Natural killer cell (primary cell): ENCODE measurements around the gene RAP1GAP. TPM values are rescaled to one million over a fixed set of nuclear protein-coding genes. Genes with fewer than 3 reads are reported as not detected.
A peak's percentile ranks its signal among the peaks of the same experiment; 100 is the strongest.

Source experiments
- ATAC-seq, 3 donors: fragments of 150-1000 bp in 2 of 3; fragments of 200-7000 bp in 1 of 3; cut with Tn5 transposase; 1 replicate in 1 of 3; 2 replicates in 2 of 3; pipeline ENCODE4 v1.10.0; 2021; ENCODE audit warnings: mild to moderate bottlenecking in 2 of 3, moderate library complexity in 2 of 3
- DNase-seq, 2 donors: peaks; one replicate each; pipeline versions ENCODE4 v3.0.0 to v3.0.0-alpha.2; 2013 to 2021; ENCODE audit warnings: mixed read lengths in 1 of 2
- H3K27ac ChIP-seq: one replicate; pipeline ENCODE4 v1.5.1; 2013; ENCODE audit warnings: mild to moderate bottlenecking, low read length
- H3K27me3 ChIP-seq: one replicate; pipeline ENCODE4 v1.6.1; 2013; ENCODE audit warnings: low read length; ENCODE audit not compliant: control insufficient read depth, insufficient read depth
- H3K36me3 ChIP-seq: one replicate; pipeline ENCODE4 v1.6.1; 2013; ENCODE audit warnings: low read length; ENCODE audit not compliant: control insufficient read depth, insufficient read depth
- H3K4me1 ChIP-seq: one replicate; pipeline ENCODE4 v1.6.1; 2013; ENCODE audit warnings: low read length; ENCODE audit not compliant: control insufficient read depth, insufficient read depth
- H3K4me3 ChIP-seq: one replicate; pipeline ENCODE4 v1.5.1; 2013; ENCODE audit warnings: low read length
- H3K9me3 ChIP-seq: one replicate; pipeline ENCODE4 v1.6.1; 2013; ENCODE audit warnings: low read length; ENCODE audit not compliant: control insufficient read depth, insufficient read depth
- H3K27ac Mint-ChIP-seq, 2 donors: one replicate each; pipeline ENCODE4 v1.8.0; 2022; ENCODE audit warnings: mild to moderate bottlenecking in 2 of 2, mixed read lengths in 2 of 2, moderate library complexity in 1 of 2
- H3K27me3 Mint-ChIP-seq, 2 donors: one replicate each; pipeline ENCODE4 v1.8.0; 2022; ENCODE audit warnings: low read depth in 2 of 2, mixed read lengths in 2 of 2
- H3K36me3 Mint-ChIP-seq: one replicate; pipeline ENCODE4 v1.8.0; 2022; ENCODE audit warnings: mixed read lengths
- H3K4me1 Mint-ChIP-seq, 2 donors: one replicate each; pipeline ENCODE4 v1.8.0; 2022; ENCODE audit warnings: mixed read lengths in 2 of 2
- H3K4me3 Mint-ChIP-seq: one replicate; pipeline ENCODE4 v1.8.0; 2022; ENCODE audit warnings: mild to moderate bottlenecking, moderate library complexity, mixed read lengths
- H3K9me3 Mint-ChIP-seq, 2 donors: one replicate each; pipeline ENCODE4 v1.8.0; 2022; ENCODE audit warnings: mixed read lengths in 2 of 2
- CTCF ChIP-seq: fragments of 200-600 bp; IDR thresholded peaks from one replicate; pipeline ENCODE4 v1.8.0; 2022; ENCODE audit warnings: antibody characterized with exemption
- WGBS: methylation state at CpG from one replicate; pipeline ENCODE4 v1.1.7; 2013; ENCODE audit warnings: missing lambda C conversion rate; ENCODE audit not compliant: insufficient coverage; 5-methylcytosine and 5-hydroxymethylcytosine counted together
- intact Hi-C: fragments of 100-400 bp; cut with micrococcal nuclease; formaldehyde crosslinking; loops from one replicate; pipeline ENCODE4 v1.14.2; 2022
- total RNA-seq, 4 donors: library from RNA; stranded (reverse); fragments of 120-200 nt in 1 of 4; gene quantifications; one replicate each; pipeline versions ENCODE4 v1.2.3 to v1.2.4, GENCODE V29; 2013 to 2022

Gene RAP1GAP
- total RNA-seq, 3 donors from 2014 or later (not counting 1 experiment from before 2014, with no cell fraction given) = 0.47 to 1.1 TPM; not detected in 1

- Histone ChIP-seq H3K27ac (no peak overlapping the region), H3K9me3 (no peaks in the 10 kb centered on the region), H3K36me3 (peaks cover 66% of the 10 kb centered on the region), H3K4me3 (no peak overlapping the region), H3K4me1 (no peaks in the 10 kb centered on the region), H3K27me3 (no peaks in the 10 kb centered on the region)
- H3K4me1 Mint-ChIP-seq = peaks cover 0 to 4% of the 10 kb centered on the region in 2 donors
- no peak for TF ChIP-seq CTCF
- H3K27ac Mint-ChIP-seq = no peak overlapping the region
- no peaks in the 10 kb centered on the region for H3K9me3 Mint-ChIP-seq
- H3K36me3 Mint-ChIP-seq = peaks cover 34% of the 10 kb centered on the region
- no peak overlapping the region for H3K4me3 Mint-ChIP-seq
- DNase-seq (no peak), ATAC-seq (no peak)
- intact Hi-C loops = no loop called here
- WGBS = 87% methylated on average over 4 of the region's 5 CpGs
- H3K27me3 Mint-ChIP-seq = no peaks in the 10 kb centered on the region
Observed at GRCh38 chr1:21704145-21704544, 35.0 kb upstream of the RAP1GAP start.

DNA sequence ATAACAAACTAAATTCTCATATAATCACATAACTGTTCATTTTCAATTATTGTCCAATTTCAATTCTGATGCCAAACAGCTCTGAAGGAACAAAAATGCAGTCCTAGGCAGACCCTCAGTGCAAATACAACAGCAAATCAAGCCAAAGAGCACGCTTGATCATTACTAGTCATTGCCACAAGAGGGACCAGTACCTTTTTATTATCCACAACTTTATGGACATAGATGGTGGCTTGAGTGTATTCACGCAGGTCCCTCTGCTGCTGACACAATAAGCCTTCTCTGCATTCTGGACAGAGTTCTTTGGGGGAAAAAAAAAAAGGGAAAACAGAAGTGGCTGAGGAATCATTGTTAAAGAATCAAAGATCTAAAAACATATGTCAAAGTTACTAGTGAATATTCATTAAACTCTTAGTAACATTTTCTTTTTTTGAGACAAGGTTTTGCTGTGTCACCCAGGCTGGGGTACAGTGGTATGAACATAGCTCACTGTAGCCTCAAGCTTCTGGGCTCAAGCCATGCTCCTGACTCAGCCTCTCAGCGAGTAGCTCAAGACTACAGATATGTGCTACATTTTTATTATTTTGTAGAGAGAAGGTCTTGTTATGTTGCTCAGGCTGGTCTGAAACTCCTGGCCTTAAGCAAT, 34.3 kb upstream of the RAP1GAP start:
- no peak overlapping the region for H3K4me3 Mint-ChIP-seq
- peak in 1 of 2 donors; percentile 37 for DNase-seq
- Histone ChIP-seq H3K27me3 (no peaks in the 10 kb centered on the region), H3K36me3 (peaks cover 64% of the 10 kb centered on the region), H3K27ac (no peak overlapping the region), H3K4me1 (no peaks in the 10 kb centered on the region), H3K4me3 (no peak overlapping the region), H3K9me3 (no peaks in the 10 kb centered on the region)
- H3K36me3 Mint-ChIP-seq = peaks cover 34% of the 10 kb centered on the region
- no peaks in the 10 kb centered on the region for H3K27me3 Mint-ChIP-seq
- ATAC-seq = peak in 1 of 3 donors; percentile 37
- WGBS = 83% methylated on average over 3 of the region's 3 CpGs
- intact Hi-C loops = loop anchor here (1.0 kb wide), 1 partner anchor 261 kb away; no protein-coding TSS in a partner anchor
- peaks cover 0 to 4% of the 10 kb centered on the region in 2 donors for H3K4me1 Mint-ChIP-seq
- no peak for TF ChIP-seq CTCF
- H3K9me3 Mint-ChIP-seq = no peaks in the 10 kb centered on the region
- peak overlapping the region in 1 of 2 donors; percentile 21 for H3K27ac Mint-ChIP-seq

- no peaks in the 10 kb centered on the region for H3K4me1 ChIP-seq
- Mint-ChIP-seq H3K4me1 (peaks cover 0 to 4% of the 10 kb centered on the region in 2 donors), H3K27me3 (no peaks in the 10 kb centered on the region), H3K9me3 (no peaks in the 10 kb centered on the region), H3K36me3 (peaks cover 34% of the 10 kb centered on the region), H3K4me3 (no peak overlapping the region), H3K27ac (peak overlapping the region in 1 of 2 donors; percentile 21)
- no peak overlapping the region for H3K4me3 ChIP-seq
- ATAC-seq = no peak
- H3K27ac ChIP-seq = no peak overlapping the region
- TF ChIP-seq CTCF = no peak
- no peaks in the 10 kb centered on the region for H3K27me3 ChIP-seq
- DNase-seq = no peak
- WGBS = 97% methylated on average over 4 of the region's 4 CpGs
- H3K36me3 ChIP-seq = peaks cover 59% of the 10 kb centered on the region
- no peaks in the 10 kb centered on the region for H3K9me3 ChIP-seq
- intact Hi-C loops = loop anchor here (1.0 kb wide), 1 partner anchor 262 kb away; no protein-coding TSS in a partner anchor
Observed at GRCh38 chr1:21702780-21703179, 33.6 kb upstream of the RAP1GAP start.

GRCh38 chr1:21701401-21701800, 32.2 kb upstream of the RAP1GAP start:
- H3K9me3 ChIP-seq = no peaks in the 10 kb centered on the region
- Mint-ChIP-seq H3K4me3 (no peak overlapping the region), H3K4me1 (peaks cover 0 to 4% of the 10 kb centered on the region in 2 donors), H3K27ac (peak overlapping the region; percentile 27 to 41), H3K36me3 (peaks cover 34% of the 10 kb centered on the region), H3K9me3 (no peaks in the 10 kb centered on the region), H3K27me3 (no peaks in the 10 kb centered on the region)
- no peak for TF ChIP-seq CTCF
- 93% methylated on average over 5 of the region's 6 CpGs for WGBS
- no peaks in the 10 kb centered on the region for H3K27me3 ChIP-seq
- H3K27ac ChIP-seq = no peak overlapping the region
- ATAC-seq = no peak
- no peaks in the 10 kb centered on the region for H3K4me1 ChIP-seq
- H3K36me3 ChIP-seq = peaks cover 59% of the 10 kb centered on the region
- no peak overlapping the region for H3K4me3 ChIP-seq
- intact Hi-C loops = no loop called here
- DNase-seq = no peak
